NOMO-1 (cell line): Measurements from ENCODE around the gene MAP7.
"Not testable (repeated sequence)": the region's sequence is repeated elsewhere in the genome, so short reads cannot be mapped to it uniquely, and the experiment has no call there.

ENCODE experiments used
- DNase-seq, 2 experiments: peaks; one replicate each; lab custom pipeline; 2025; ENCODE audit not compliant: unreplicated experiment in 2 of 2; lab: John Stamatoyannopoulos, UW

MAP7 gene

GRCh38 chr6:136550330-136551071 lies at the start of gene MAP7:
Gene MAP7, minus strand, starts transcription at chr6:136550422. Its CDS starts 14 bp downstream, at chr6:136550408.
- DNase-seq = peak; percentile 34 to 40

GRCh38 chr6:136599329-136600011 lies 49.2 kb upstream of the MAP7 start:
- no peak for DNase-seq

GRCh38 chr6:136598048-136598447 lies 47.8 kb upstream of the MAP7 start:
- DNase-seq = no peak

- no peak for DNase-seq
Observed at GRCh38 chr6:136594671-136595070, 44.4 kb upstream of the MAP7 start.

DNA sequence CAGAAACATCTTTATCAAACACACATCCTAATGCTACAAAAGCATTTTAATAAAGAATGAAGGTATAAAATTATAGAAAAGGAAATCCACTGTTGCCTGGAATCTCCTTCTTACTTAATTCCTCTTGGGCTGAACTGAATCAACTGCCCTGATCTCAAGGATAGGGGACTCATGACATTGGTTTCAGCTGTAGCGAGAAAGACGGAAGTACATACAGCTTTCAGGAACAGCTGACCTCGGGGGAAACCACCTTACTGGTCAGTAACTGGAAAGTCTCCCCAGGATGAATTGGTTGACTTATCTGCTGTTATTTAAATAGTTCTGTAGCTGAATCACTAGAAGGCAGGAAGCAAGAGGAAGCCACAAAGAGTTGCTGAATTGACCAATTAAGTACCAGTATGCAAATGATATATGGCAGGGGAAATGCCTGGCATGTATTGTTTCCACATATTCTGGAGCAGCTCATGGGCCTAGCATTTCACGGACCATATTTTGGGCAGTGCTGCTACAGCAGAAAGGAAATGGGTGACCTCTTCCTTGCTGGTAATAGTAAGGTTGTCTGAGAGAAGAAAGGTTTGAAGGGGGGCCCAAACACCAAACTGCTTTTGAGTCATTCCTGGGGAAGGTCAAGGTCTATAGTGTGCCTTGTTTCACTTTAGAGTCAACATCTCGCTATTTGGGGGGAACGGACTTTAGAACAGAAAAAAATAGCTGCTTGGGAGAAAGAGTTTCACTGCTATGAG lies 43.7 kb upstream of the MAP7 start:
- peak; percentile 71 to 99 for DNase-seq

GRCh38 chr6:136592930-136593673 lies 42.9 kb upstream of the MAP7 start:
- no peak for DNase-seq

GRCh38 chr6:136591617-136592016 lies 41.4 kb upstream of the MAP7 start:
- DNase-seq = no peak

DNA sequence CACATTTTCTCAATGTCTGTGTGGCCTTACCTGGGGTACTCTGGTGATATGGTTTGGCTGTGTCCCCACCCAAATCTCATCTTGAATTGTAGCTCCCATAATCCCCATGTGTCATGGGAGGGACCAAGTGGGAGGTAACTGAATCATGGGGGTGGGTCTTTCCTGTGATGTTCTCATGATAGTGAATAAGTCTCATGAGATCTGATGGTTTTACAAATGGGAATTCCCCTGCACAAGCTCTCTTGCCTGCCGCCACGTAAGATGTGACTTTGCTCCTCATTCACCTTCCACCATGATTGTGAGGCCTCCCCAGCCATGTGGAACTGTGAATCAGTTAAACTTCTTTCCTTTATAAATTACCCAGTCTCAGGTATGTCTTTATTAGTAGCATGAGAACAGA lies 40.6 kb upstream of the MAP7 start:
- not testable (repeated sequence) for DNase-seq

DNA sequence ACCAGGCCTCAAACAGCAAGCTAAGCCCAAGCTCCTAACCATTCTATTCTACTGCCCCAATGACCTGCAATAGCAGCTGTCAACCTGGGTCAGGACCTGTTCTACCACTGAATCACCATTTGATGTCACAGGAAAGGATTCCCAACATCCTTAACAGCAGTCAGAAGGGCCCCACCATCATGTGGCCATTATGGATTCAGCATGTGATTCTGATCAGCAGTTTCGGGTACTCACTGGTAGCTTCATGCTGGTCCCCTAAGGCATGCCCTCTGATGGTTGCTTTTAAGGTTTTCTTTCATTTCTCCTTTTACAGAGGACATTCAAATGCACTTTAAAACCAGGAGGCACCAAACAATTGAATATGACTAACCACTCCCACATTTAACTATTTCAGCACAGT lies 37.3 kb upstream of the MAP7 start:
- DNase-seq = no peak

DNA sequence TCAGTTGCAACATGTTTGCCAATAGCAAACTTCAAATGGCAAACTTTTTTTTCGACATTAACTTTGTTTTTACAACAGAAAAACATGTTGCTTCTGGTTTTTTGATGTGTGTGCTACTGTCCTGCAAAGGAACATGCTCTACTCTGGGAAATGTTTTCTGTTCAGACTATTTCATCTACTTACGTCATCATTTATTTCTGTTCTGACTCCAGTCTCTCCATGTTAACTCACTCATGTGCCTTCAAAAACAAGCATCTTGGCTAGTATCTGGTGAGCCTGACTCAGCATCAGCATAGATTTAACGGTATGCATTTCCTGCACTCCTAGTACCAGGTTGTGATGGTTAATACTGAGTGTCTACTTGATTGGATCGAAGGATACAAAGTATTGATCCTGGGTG lies 36.1 kb upstream of the MAP7 start:
- no peak for DNase-seq

- DNase-seq = not testable (repeated sequence)
Observed at GRCh38 chr6:136585523-136585922, 35.3 kb upstream of the MAP7 start.

DNA sequence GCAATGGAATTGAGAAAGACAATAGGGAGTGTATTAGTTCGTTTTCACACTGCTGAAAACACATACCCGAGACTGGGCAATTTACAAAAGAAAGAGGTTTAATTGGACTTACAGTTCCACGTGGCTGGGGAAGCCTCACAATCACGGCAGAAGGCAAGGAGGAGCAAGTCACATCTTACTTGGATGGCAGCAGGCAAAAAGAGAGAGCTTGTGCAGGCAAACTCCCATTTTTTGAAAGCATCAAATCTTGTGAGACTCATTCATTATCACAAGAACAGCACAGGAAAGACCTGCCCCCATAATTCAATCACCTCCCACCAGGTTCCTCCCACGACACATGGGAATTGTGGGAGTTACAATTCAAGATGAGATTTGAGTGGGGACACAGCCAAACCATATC lies 34.1 kb upstream of the MAP7 start:
- DNase-seq = not testable (repeated sequence)

DNA sequence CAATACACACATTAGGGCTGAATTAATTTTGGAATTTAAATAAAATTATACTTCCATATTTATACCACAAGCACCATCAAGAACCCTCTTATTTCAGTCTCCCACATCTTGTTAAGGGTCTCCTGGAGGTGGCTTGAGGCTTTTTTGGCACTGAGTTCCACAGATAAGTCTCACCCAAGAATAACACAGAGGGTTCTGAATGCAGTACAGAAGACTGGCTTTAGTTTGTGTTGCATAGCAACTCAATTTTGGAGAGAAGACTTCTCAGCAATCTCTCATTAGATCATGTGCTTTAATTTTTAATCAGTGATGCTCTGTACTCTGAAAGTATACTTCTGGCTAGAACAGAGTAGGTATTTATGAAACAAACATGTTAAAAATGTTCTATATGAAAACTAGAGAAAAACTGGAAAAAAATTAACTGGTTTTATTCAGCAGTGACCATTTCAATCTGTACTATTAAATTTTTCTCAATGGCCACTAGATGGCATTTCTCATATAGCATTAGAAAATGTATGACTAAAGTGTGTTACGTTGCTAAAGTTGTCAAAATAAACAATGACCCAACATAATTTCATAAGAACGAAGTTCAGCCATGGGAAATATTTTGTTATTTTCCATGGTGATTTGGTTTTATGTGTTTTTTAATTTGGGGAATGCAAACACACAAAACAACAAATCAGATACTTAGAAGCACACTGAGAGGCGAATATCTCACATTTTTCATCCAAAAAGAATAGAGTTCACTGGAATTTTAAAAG lies 32.7 kb upstream of the MAP7 start:
- peak in 1 of 2 experiments; percentile 45 for DNase-seq

- no peak for DNase-seq
Observed at GRCh38 chr6:136579800-136580199, 29.6 kb upstream of the MAP7 start.

- DNase-seq = no peak
Observed at GRCh38 chr6:136576821-136577220, 26.6 kb upstream of the MAP7 start.

DNA sequence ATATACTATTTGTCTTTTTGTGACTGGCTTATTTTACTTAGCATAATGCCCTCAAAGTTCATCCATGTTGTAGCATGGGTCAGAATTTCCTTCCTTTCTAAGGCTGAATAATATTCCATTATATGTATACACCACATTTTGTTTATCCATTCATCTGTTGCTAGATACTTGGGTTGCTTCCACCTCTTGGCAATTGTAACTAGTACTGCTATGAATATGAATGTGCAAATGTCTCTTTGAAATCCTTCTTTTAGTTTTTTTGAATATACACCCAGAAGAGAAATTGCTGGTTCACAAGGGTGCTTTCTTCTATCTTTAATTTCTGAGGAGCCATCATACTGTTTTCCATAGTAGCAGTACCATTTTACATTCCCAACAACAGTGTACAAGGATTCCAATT lies 21.3 kb upstream of the MAP7 start:
- no peak for DNase-seq

GRCh38 chr6:136571065-136571464 lies 20.8 kb upstream of the MAP7 start:
- DNase-seq = no peak

DNA sequence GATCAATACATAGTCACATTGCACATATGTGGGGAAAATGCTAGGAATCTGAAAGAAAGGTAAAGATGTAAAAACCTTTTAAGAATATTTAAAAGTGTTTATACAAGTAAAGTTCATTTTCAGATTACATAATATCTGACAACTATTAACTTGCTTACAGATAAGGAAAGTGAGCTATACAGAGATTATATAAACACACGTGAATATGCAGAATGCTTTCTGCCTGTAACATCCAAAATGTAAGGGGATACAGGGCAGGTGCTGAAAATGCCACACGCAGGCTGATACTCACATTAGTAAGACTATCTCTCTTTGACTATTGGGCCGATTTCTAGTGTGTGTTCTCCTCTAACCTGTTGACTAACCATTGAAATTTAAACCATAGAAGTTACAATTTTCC lies 17.9 kb upstream of the MAP7 start:
- DNase-seq = no peak

DNA sequence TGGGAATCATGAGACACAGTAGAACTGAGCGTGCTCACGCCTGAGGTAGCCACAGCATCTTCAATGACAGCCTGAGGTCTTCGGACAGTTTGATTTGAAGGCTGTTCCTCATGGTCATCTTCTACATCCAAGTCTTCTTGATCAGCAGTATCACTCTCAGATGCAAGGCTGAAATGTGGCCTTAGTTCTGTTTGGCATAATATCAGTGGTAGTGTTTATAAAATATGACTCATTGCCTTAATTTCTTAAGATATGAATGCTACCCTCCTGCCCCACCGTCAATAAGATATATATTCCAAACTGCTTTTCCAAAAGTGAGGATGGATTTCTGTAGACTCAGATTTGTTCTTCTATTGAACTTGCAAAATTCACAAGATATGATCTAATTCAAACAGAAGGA lies 17.5 kb upstream of the MAP7 start:
- DNase-seq = no peak

GRCh38 chr6:136566851-136567250 lies 16.6 kb upstream of the MAP7 start:
- DNase-seq = peak; percentile 25 to 61
